ENCODE data around the gene GNL2. TPM values are rescaled to one million over a fixed set of nuclear protein-coding genes. Genes with fewer than 3 reads are reported as not detected.
"Not testable (repeated sequence)": the region's sequence is repeated elsewhere in the genome, so short reads cannot be mapped to it uniquely, and the experiment has no call there.

GNL2 gene
- total and polyA plus RNA-seq, 10 of the 15 experiments (the other 5 are each of a cell fraction or from before 2014, with no cell fraction given), result 64.2 to 167 (median 88.2) TPM

- H3K79me2 ChIP-seq (ENCODE audit: control insufficient read depth, insufficient read depth, low read length); H3K4me3 ChIP-seq; ATAC-seq; H3K27ac ChIP-seq (ENCODE audit: control insufficient read depth, insufficient read depth); in situ Hi-C loops (cut with MboI); FAIRE-seq; DNase-seq (ENCODE audit: low read depth, low spot score); H2AFZ ChIP-seq (ENCODE audit: control insufficient read depth, low read depth, low read length); BruUV-seq (replicated peaks); H3K4me2 ChIP-seq (ENCODE audit: control insufficient read depth, insufficient read depth); H3K27me3 ChIP-seq (replicated peaks in 1 of 2; ENCODE audit: control insufficient read depth in 2 of 2, insufficient read depth in 2 of 2, low read length in 1 of 2); RAD21 ChIA-PET (ENCODE audit: unreplicated experiment); H3K4me1 ChIP-seq (ENCODE audit: control insufficient read depth, insufficient read depth, low read length); intact Hi-C loops (cut with micrococcal nuclease; ENCODE audit: unreplicated experiment); CTCF ChIA-PET; H4K20me1 ChIP-seq (ENCODE audit: control insufficient read depth, insufficient read depth); H3K9me3 ChIP-seq (replicated peaks; ENCODE audit: control insufficient read depth, insufficient read depth, low read length); H3K9ac ChIP-seq (ENCODE audit: control insufficient read depth, insufficient read depth, low read length): not testable (repeated sequence)
- 94% methylated on average over 10 of the region's 10 CpGs for WGBS (ENCODE audit: insufficient coverage, insufficient replicate concordance, low lambda C conversion rate, missing lambda C conversion rate)
- ChIA-PET SMC1A (ENCODE audit: uncharacterized antibody, unreplicated experiment) (interaction anchor here (0.7 to 1.1 kb wide), 2 partner anchors 25 to 52 kb away, joined by 3 to 4 read pairs; no protein-coding TSS in a partner anchor), POLR2A (interaction anchor here (0.5 to 1.1 kb wide), 2 partner anchors 12 to 43 kb away, joined by 3 to 4 read pairs; no protein-coding TSS in a partner anchor)
- peaks cover 1 to 28% of the 10 kb centered on the region in 2 experiments for H3K36me3 ChIP-seq (ENCODE audit: control insufficient read depth in 2 of 2, insufficient read depth in 2 of 2, low read length in 1 of 2)
Observed at GRCh38 chr1:37539154-37539553, 56.6 kb downstream of the GNL2 start.

DNA sequence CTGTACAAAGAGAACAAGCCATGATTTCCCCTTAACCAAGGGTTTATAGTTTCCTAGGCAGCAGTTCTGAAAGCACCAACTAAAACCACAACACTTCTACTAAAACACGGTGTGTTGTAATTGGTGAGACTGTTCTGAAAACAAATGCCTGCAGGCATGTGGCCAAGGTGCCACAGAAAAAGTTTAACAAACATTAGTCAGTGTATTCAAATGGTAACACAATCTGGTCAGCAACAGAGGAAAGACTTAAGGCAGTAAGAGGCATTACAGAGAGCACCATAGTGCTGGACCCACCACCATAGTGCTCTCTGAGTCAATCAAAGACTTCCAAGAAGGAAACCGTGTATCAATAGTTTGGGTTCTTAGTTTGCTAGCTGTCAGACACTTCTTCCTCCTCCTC lies 58.4 kb downstream of the GNL2 start:
- H4K20me1 ChIP-seq (ENCODE audit: control insufficient read depth, insufficient read depth), result no peaks in the 10 kb centered on the region; the same call in 1 of the 2 replicates
- no peak overlapping the region for H3K4me2 ChIP-seq (ENCODE audit: control insufficient read depth, insufficient read depth)
- no peak overlapping the region for H3K9ac ChIP-seq (ENCODE audit: control insufficient read depth, insufficient read depth, low read length)
- FAIRE-seq (no peak), ATAC-seq (no peak), DNase-seq (ENCODE audit: low read depth, low spot score) (no peak)
- ChIA-PET CTCF (interaction anchor here (1.3 kb wide), 1 partner anchor 145 kb away, joined by 4 read pairs; no protein-coding TSS in a partner anchor), RAD21 (ENCODE audit: unreplicated experiment) (no interaction called here), POLR2A (no interaction called here), SMC1A (ENCODE audit: uncharacterized antibody, unreplicated experiment) (no interaction called here)
- no peak overlapping the region for H3K27ac ChIP-seq (ENCODE audit: control insufficient read depth, insufficient read depth)
- no peaks in the 10 kb centered on the region for H3K79me2 ChIP-seq (ENCODE audit: control insufficient read depth, insufficient read depth, low read length)
- no peaks in the 10 kb centered on the region for H3K4me1 ChIP-seq (ENCODE audit: control insufficient read depth, insufficient read depth, low read length)
- BruUV-seq (replicated peaks), result TSS peak; percentile 42
- peaks cover 1 to 25% of the 10 kb centered on the region in 2 experiments for H3K36me3 ChIP-seq (ENCODE audit: control insufficient read depth in 2 of 2, insufficient read depth in 2 of 2, low read length in 1 of 2)
- intact Hi-C loops (cut with micrococcal nuclease; ENCODE audit: unreplicated experiment), result no loop called here
- 50% methylated on average over 2 of the region's 2 CpGs for WGBS (ENCODE audit: insufficient coverage, insufficient replicate concordance, low lambda C conversion rate, missing lambda C conversion rate)
- no peaks in the 10 kb centered on the region for H3K27me3 ChIP-seq (replicated peaks in 1 of 2; ENCODE audit: control insufficient read depth in 2 of 2, insufficient read depth in 2 of 2, low read length in 1 of 2)
- H3K9me3 ChIP-seq (replicated peaks; ENCODE audit: control insufficient read depth, insufficient read depth, low read length), result no peaks in the 10 kb centered on the region
- in situ Hi-C loops (cut with MboI), result no loop called here
- no peak overlapping the region for H3K4me3 ChIP-seq
- no peak overlapping the region for H2AFZ ChIP-seq (ENCODE audit: control insufficient read depth, low read depth, low read length)
- TF ChIP-seq POLR2AphosphoS5 (IDR thresholded peaks at IDR 0.05; ENCODE audit: low read length) (no peak), TCF7 (IDR thresholded peaks at IDR 0.05; ENCODE audit: borderline replicate concordance) (no peak), EP300 (IDR thresholded peaks at IDR 0.05; ENCODE audit: borderline replicate concordance in 1 of 2, control insufficient read depth in 1 of 2, low read depth in 2 of 2, low read length in 2 of 2) (no peak), ZNF274 (IDR thresholded peaks at IDR 0.05; ENCODE audit: insufficient read depth, insufficient read length) (no peak), BCLAF1 (IDR thresholded peaks at IDR 0.05) (no peak), ETV6 (conservative IDR thresholded peaks at IDR 0.05 in 1 of 2, IDR thresholded peaks at IDR 0.05 in 1 of 2; ENCODE audit: borderline replicate concordance in 1 of 2, low read depth in 1 of 2) (no peak), TCF12 (IDR thresholded peaks at IDR 0.05; ENCODE audit: low read depth, low read length) (no peak), MYB (IDR thresholded peaks at IDR 0.05; ENCODE audit: borderline replicate concordance, low read depth, low read length) (no peak)
- TF ChIP-seq, protein P1, sequence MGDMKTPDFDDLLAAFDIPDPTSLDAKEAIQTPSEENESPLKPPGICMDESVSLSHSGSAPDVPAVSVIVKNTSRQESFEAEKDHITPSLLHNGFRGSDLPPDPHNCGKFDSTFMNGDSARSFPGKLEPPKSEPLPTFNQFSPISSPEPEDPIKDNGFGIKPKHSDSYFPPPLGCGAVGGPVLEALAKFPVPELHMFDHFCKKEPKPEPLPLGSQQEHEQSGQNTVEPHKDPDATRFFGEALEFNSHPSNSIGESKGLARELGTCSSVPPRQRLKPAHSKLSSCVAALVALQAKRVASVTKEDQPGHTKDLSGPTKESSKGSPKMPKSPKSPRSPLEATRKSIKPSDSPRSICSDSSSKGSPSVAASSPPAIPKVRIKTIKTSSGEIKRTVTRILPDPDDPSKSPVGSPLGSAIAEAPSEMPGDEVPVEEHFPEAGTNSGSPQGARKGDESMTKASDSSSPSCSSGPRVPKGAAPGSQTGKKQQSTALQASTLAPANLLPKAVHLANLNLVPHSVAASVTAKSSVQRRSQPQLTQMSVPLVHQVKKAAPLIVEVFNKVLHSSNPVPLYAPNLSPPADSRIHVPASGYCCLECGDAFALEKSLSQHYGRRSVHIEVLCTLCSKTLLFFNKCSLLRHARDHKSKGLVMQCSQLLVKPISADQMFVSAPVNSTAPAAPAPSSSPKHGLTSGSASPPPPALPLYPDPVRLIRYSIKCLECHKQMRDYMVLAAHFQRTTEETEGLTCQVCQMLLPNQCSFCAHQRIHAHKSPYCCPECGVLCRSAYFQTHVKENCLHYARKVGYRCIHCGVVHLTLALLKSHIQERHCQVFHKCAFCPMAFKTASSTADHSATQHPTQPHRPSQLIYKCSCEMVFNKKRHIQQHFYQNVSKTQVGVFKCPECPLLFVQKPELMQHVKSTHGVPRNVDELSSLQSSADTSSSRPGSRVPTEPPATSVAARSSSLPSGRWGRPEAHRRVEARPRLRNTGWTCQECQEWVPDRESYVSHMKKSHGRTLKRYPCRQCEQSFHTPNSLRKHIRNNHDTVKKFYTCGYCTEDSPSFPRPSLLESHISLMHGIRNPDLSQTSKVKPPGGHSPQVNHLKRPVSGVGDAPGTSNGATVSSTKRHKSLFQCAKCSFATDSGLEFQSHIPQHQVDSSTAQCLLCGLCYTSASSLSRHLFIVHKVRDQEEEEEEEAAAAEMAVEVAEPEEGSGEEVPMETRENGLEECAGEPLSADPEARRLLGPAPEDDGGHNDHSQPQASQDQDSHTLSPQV (IDR thresholded peaks at IDR 0.05), result no peak
